ENCODE results near the gene CCL25.

The CCL25 gene

GRCh38 chr19:8044018-8044417 is 8.5 kb upstream of the CCL25 start:
- DNase-seq: no peak
- intact Hi-C loops (cut with DNase I): no loop called here

DNA sequence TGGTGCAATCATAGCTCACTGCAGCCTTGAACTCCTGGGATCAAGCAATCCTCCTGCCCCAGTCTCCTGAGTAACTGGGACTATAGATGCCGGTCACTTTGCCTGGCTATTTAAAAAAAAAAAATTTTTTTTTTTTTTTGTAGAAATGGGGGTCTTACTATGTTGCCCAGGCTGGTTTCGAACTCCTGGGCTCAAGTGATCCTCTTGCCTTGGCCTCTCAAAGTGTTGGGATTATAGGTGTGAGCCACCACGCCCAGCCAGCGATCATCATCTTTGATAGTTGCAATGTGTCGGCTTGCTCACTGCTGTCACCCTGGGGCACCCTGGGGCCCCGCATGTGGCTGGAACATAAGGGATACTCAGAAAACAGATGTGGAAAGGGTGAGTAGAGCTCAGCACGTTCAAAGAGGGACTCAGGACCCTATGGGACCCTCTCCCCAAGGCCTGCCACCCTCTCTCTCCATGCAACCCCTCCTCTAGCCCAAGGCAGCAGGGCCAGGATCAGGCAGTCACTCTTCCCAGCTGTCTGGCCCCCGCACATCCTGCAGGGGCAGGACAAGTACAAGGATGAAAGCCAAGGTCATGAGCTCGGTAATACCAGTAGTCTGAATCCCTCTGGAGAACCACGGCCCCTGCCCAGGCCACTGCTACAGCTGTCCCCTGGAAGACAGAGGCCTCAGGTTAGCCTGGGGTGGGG is 6.5 kb upstream of the CCL25 start:
- no peak for DNase-seq
- intact Hi-C loops (cut with DNase I): no loop called here

DNA sequence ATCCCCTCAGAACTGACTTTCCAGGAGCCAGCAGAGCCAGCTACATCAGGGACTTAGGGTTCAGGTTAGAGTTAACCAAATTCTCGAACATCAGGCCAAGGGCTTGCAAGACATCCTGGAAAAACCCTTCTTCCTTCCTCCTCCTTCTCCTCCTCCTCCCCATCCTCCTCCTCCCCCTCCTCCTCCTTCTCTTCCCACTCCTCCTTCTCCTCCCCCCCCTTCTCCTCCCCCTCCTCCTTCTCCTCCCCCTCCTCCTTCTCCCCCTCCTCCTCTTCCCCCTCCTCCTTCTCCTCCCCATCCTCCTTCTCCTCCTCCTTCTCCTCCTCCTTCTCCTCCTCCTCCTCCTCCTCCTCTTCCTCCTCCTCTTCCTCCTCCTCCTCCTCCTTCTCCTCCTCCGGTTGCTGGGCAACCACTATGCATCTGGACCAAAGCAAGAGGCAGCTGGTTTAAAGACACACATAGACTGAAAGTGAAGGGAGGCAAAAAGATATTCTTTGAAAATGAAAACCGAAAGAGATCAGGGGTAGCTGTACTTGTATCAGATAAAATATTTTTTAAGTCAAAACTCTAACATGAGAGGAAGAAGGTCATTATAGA is 5.9 kb upstream of the CCL25 start:
- DNase-seq: no peak
- intact Hi-C loops (cut with DNase I): no loop called here

DNA sequence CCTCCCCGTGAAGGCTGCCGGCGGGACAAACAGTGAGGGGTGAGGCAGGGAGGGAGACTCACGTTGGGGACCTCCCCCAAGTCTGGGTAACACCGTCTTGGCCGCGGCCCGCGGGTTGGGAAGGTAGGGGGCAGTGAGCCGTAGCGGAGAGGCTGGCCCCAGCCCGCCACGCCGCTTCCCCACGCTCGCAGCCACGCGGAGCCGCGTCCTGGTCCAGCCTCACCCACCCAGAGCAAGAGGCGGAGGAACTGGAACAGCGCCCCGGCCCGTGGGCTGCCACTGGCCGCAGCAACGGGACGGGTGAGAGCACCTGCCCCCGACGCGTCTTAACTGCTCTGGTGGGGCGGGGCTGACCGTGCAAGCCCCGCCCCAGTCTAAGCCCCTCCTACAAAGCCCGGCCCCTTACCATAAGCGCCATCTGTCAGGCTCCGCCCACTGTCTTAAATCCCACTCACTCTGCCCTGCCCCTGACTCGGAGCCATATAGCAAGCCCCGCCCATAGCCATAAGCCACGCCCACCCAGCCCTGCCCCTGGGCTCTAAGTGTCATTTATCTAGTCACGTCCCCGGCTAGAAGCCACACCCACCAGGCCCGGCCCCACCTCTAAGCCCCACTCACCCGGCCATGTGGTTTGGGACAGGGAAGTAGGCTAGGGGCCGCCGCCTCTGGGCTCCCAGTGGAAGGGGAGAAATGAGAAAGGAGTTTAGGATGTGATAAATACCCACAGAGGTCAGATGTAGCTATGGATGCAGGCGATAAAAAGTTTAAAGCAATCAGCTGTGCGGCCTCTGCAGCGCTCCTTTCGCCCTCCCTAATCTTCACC is 2.1 kb upstream of the CCL25 start:
- intact Hi-C loops (cut with DNase I): no loop called here
- DNase-seq: peak in 9 of 10 donors; percentile 36 to 94 (median 66)

DNA sequence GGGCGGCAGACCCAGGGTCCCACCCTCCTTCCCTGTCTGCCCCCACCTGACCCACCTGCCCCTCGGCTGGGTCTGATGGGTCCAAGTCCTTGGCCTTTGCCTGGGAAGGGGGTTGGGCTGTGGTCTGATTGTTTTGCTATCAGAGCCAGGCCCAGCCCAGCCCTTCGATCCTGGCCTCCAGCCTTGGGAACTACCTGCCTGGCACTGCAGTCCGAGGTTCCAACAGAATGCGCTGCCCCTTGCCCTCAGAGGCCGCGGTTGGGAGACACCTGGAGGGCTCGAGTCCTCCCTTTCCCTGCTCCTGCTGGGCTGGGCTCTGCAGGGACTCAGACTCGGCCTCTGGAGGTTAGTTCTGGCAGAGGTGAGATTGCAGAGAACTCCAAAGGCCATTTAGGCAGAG is 1.6 kb downstream of the CCL25 start:
- no peak for DNase-seq

GRCh38 chr19:8056533-8056932 is 4.0 kb downstream of the CCL25 start:
- intact Hi-C loops (cut with DNase I): no loop called here
- DNase-seq: no peak

More for the DNA sequence above, 1.6 kb downstream of the CCL25 start:
- intact Hi-C loops (cut with DNase I): no loop called here

GRCh38 chr19:8057545-8058270 is 5.1 kb downstream of the CCL25 start:
- DNase-seq: no peak
- intact Hi-C loops (cut with DNase I): no loop called here

DNA sequence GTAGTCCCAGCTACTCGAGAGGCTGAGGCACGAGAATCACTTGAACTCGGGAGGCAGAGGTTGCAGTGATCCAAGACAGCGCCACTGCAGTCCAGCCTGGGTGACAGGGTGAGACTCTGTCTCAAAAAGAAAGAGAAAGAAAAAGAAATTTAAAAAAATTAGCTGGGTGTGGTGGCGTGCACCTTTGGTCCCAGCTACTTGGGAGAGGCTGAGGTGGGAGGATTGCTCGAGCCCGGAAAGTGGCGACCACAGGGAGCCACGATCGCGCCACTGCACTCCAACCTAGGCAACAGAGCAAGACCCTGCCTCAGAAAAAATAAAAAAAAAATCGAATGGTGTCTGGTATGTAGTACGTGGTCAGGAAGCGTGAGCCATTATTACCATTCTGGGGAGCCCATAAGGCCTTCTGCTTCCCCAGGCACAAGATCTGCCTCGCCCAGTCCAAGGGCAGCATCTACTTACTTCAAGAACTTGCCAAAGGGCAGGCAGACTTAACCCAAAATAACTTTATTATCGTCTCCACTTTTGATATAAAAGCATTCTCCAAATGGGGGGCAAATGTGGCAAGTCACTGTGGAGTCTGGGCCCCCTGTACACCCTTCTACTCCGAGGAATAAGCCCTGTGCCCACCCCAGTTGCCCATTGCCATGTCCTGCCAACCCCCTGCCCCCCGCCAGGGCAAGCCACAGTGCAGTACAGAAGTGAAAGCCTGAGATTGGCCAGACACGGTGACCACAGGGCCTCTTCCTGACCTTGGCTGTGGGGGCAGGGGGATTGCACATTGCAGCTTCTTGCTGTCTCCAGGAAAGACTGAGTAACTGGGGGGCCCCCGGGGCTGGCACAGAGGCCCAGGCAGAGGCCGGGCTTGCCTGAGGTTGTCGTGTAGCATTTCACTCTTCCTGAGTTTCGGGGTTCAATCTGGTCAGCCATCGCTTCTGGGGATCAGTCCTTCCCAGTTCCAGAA is 12.6 kb downstream of the CCL25 start:
- intact Hi-C loops (cut with DNase I): no loop called here
- DNase-seq: peak in 2 of 10 donors; percentile 15 to 87

- intact Hi-C loops (cut with DNase I): no loop called here
- DNase-seq: no peak
Measured at GRCh38 chr19:8065875-8066261, 13.3 kb downstream of the CCL25 start.

GRCh38 chr19:8069096-8069973 is 16.8 kb downstream of the CCL25 start:
- DNase-seq: no peak
- intact Hi-C loops (cut with DNase I): no loop called here

DNA sequence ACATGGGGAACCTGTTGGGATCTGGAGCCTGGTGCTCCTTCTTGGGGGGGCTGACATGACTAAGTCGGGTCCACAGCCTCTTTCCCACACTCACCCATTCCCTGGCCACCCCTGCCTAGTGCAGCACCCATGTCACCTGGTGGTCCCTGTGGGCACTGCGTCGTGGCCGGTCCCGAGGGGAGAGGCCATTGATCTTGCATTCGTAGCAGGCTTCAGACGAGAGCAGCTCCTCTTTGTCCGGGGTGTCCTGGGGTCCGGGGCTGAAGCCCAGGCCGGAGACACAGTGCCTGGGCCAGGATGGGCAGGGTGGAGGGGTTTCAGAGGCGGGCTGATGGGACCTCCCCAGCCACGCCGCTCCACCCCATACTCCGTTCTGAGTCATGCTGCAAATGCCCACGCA is 19.4 kb downstream of the CCL25 start:
- DNase-seq: no peak
- intact Hi-C loops (cut with DNase I): no loop called here

GRCh38 chr19:8074501-8074900 is 21.9 kb downstream of the CCL25 start:
- DNase-seq: peak in 1 of 10 donors; percentile 4
- intact Hi-C loops (cut with DNase I): no loop called here

DNA sequence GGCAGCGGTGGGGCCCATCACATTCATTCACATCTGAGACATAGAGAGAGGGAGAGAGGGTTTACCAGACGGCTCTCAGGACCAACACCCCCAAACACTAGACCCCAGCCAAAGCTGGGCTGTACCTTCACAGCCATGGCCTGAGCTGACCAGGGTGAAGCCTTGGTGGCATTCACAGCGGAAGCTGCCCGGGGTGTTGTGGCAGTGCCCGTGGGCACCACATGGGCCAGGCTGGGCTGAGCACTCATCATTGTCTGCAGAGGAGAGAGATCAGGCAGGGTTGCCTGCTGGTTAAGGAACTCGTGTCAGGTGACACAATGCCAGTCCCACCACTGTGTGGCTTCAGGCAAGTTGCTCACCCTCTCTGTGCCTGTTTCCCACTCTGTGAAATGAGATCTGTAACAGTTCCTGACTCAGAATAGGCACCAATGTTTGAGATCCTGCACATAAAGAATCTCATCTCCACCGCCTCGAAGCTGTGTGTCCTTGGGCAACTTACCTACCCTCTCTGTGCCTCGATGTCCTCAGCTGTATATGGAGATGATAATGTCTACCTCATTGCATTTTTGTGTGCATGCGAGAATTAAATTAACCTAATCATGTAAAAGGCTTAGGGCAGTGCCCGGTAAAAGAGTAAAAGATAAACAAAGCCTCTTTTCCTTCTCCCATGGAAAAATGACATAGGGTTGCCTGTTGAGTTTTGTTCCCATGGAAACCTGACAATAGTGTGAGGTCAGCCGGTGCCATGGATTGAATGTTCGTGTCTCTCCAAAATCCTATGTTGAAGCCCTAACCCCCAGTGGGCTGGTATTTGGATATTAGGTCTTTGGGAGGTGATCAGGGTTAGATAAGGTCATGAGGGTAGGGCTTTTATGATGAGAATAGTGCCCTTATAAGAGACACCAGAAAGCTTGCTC is 22.9 kb downstream of the CCL25 start:
- intact Hi-C loops (cut with DNase I): no loop called here
- peak in 2 of 10 donors; percentile 21 to 59 for DNase-seq

GRCh38 chr19:8079988-8080387 is 27.4 kb downstream of the CCL25 start:
- intact Hi-C loops (cut with DNase I): no loop called here
- DNase-seq: peak in 2 of 10 donors; percentile 59 to 70

DNA sequence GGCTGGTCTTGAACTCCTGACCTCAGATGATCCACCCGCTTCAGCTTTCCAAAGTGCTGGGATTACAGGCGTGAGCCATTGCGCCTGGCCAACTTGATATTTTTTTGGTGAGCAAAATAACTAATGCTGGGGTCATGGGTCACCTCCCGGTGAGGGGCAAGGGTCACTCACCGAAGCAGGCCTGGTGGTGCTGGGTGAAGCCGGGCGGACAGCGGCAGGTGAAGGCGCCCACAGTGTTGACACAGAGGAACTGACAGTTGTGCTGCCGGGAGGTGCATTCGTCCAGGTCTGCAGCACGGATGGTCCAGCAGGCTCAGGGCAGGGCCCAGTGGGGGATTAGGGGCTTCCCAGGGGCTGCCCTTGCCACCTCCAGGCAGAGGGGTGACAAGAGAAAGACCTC is 28.3 kb downstream of the CCL25 start:
- peak in 3 of 10 donors; percentile 57 to 72 (median 69) for DNase-seq
- intact Hi-C loops (cut with DNase I): no loop called here

DNA sequence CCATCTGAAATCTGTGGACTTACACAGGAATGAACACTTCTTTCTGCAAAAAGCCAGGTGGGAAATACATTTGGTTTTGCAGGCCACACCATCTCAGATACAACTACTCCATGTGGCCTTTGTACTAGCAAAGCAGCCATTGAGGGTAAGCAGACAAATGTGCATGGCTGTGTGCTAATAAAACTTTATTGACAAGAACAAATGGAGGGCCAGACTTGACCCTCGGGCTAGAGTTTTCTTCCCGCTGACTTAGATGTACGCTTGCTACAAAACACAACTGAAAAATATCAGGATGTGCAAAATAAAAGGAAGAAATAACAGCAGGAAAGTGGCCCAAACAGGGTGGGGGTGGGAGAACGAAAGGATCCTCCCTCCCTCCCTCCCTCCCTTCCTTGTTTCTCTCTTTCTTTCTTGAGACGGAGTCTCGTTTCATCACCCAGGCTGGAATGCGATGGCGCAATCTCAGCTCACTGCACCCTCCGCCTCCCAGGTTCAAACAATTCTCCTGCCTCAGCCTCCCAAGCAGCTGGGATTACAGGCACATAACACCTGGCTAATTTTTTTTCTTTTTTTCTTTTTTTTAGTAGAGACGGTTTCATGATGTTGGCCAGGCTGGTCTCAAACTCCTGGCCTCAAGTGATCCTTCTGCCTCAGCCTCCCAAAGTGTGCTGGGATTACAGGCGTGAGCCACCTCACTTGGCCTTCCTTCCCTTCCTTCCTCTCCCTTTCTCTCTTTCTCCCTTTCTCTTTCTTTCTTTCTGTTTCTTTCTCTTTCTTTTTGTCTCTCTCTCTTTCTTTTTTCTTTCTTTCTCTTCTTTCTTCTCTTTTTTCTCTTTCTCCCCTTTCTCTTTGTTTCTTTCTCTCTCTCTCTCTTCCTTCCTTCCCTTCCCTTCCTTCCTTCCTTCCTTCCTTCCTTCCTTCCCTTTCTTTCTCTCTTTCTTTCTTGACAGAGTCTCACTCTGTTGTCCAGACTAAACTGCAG is 29.3 kb downstream of the CCL25 start:
- DNase-seq: peak in 3 of 10 donors; percentile 7 to 44 (median 25)
- intact Hi-C loops (cut with DNase I): no loop called here

Data from posterior cingulate gyrus (tissue), 11 donors.